Measurements from ENCODE around the gene WDFY3.

DNA sequence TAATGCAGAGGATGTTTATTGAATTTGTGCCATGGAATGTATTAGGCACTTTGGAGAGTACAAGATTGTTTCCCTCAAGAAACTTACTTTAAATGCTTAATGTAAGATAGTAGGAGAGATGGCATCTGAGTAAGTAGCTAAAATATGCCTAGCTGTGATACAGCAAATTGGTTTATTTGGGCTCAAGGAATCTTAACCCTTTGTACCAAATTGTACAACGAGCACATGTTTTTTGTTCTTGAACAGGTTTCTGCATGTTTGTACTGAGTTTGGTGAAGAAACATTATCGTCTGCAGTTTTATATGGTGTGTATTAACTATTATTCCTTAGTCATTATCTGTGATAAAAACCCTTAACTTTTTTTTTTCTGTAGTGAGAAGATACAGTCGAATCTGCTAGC lies 334.9 kb downstream of the WDFY3 start:
- TF ChIP-seq, protein P1, sequence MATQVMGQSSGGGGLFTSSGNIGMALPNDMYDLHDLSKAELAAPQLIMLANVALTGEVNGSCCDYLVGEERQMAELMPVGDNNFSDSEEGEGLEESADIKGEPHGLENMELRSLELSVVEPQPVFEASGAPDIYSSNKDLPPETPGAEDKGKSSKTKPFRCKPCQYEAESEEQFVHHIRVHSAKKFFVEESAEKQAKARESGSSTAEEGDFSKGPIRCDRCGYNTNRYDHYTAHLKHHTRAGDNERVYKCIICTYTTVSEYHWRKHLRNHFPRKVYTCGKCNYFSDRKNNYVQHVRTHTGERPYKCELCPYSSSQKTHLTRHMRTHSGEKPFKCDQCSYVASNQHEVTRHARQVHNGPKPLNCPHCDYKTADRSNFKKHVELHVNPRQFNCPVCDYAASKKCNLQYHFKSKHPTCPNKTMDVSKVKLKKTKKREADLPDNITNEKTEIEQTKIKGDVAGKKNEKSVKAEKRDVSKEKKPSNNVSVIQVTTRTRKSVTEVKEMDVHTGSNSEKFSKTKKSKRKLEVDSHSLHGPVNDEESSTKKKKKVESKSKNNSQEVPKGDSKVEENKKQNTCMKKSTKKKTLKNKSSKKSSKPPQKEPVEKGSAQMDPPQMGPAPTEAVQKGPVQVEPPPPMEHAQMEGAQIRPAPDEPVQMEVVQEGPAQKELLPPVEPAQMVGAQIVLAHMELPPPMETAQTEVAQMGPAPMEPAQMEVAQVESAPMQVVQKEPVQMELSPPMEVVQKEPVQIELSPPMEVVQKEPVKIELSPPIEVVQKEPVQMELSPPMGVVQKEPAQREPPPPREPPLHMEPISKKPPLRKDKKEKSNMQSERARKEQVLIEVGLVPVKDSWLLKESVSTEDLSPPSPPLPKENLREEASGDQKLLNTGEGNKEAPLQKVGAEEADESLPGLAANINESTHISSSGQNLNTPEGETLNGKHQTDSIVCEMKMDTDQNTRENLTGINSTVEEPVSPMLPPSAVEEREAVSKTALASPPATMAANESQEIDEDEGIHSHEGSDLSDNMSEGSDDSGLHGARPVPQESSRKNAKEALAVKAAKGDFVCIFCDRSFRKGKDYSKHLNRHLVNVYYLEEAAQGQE (IDR thresholded peaks at IDR 0.05): no peak
- no peak for TF ChIP-seq CTCF (IDR thresholded peaks at IDR 0.05)
- TF ChIP-seq, protein P2, sequence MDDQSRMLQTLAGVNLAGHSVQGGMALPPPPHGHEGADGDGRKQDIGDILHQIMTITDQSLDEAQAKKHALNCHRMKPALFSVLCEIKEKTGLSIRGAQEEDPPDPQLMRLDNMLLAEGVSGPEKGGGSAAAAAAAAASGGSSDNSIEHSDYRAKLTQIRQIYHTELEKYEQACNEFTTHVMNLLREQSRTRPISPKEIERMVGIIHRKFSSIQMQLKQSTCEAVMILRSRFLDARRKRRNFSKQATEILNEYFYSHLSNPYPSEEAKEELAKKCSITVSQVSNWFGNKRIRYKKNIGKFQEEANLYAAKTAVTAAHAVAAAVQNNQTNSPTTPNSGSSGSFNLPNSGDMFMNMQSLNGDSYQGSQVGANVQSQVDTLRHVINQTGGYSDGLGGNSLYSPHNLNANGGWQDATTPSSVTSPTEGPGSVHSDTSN (IDR thresholded peaks at IDR 0.05): no peak
- TF ChIP-seq, protein P3, sequence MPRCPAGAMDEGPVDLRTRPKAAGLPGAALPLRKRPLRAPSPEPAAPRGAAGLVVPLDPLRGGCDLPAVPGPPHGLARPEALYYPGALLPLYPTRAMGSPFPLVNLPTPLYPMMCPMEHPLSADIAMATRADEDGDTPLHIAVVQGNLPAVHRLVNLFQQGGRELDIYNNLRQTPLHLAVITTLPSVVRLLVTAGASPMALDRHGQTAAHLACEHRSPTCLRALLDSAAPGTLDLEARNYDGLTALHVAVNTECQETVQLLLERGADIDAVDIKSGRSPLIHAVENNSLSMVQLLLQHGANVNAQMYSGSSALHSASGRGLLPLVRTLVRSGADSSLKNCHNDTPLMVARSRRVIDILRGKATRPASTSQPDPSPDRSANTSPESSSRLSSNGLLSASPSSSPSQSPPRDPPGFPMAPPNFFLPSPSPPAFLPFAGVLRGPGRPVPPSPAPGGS (IDR thresholded peaks at IDR 0.05): no peak
